H1 (cell line): ENCODE measurements around the gene SEMA3G. TPM values are rescaled to one million over a fixed set of nuclear protein-coding genes. Genes with fewer than 3 reads are reported as not detected.

ENCODE experiments used
- CTCF ChIA-PET: fragments of 300-600 bp; sonication (Branson Sonifier 250); formaldehyde crosslinking; loops from one replicate; lab custom pipeline; 2021; ENCODE audit not compliant: partially characterized antibody; lab: Charles Lee
- POLR2A ChIA-PET: fragments of 300-600 bp; sonication (Branson Sonifier 250); formaldehyde crosslinking; loops from one replicate; lab custom pipeline; 2021; ENCODE audit warnings: inconsistent platforms; ENCODE audit not compliant: partially characterized antibody; lab: Charles Lee
- DNase-seq, 2 experiments: peaks; one replicate each; pipeline versions ENCODE4 v3.0.0 to v3.0.0-alpha.2; 2010 to 2022; ENCODE audit warnings: low spot score in 2 of 2, low read depth in 1 of 2, mixed read lengths in 1 of 2
- FAIRE-seq: peaks from 2 replicates; lab custom pipeline; 2011; peaks lifted over from hg19 to GRCh38; lab: Jason Lieb, UNC
- H2AFZ ChIP-seq: 2 replicates; pipeline ENCODE4 v1.8.1; 2012; ENCODE audit warnings: low read length, inconsistent platforms
- H2AK5ac ChIP-seq: 2 replicates; pipeline ENCODE4 v1.6.1; 2013; ENCODE audit warnings: low read depth, low read length
- H2BK120ac ChIP-seq: replicated peaks from 2 replicates; pipeline ENCODE3; 2013; ENCODE audit warnings: low read depth, low read length, inconsistent platforms
- H2BK12ac ChIP-seq: 2 replicates; pipeline ENCODE4 v1.6.1; 2013; ENCODE audit warnings: low read depth, low read length
- H2BK15ac ChIP-seq: 2 replicates; pipeline ENCODE4 v1.6.1; 2013; ENCODE audit warnings: low read length
- H2BK20ac ChIP-seq: 2 replicates; pipeline ENCODE4 v1.6.1; 2013; ENCODE audit warnings: low read length
- H2BK5ac ChIP-seq: 2 replicates; pipeline ENCODE4 v1.6.1; 2013; ENCODE audit warnings: low read depth, low read length
- H3K14ac ChIP-seq: 2 replicates; pipeline ENCODE4 v1.6.1; 2013; ENCODE audit warnings: inconsistent platforms; ENCODE audit not compliant: insufficient read length
- H3K18ac ChIP-seq: 2 replicates; pipeline ENCODE4 v1.6.1; 2013; ENCODE audit warnings: low read length; ENCODE audit errors: extremely low read depth
- H3K23ac ChIP-seq: 2 replicates; pipeline ENCODE4 v1.6.1; 2013; ENCODE audit warnings: inconsistent platforms; ENCODE audit not compliant: insufficient read length
- H3K23me2 ChIP-seq: 2 replicates; pipeline ENCODE4 v1.6.1; 2013; ENCODE audit warnings: low read depth, low read length
- H3K27ac ChIP-seq: 2 replicates; pipeline ENCODE4 v1.6.1; 2011; ENCODE audit warnings: low read depth, low read length, inconsistent platforms
- H3K27me3 ChIP-seq, 4 experiments: replicated peaks in 1 of 4; 1 replicate in 1 of 4; 2 replicates in 3 of 4; pipeline versions ENCODE4 v1.6.1 to v1.8.1; 2011 to 2013; ENCODE audit warnings: low read length in 3 of 4, mild to moderate bottlenecking in 3 of 4, inconsistent platforms in 2 of 4, mixed read lengths in 2 of 4, moderate library complexity in 1 of 4; ENCODE audit not compliant: control insufficient read depth in 3 of 4, insufficient read depth in 3 of 4; ENCODE audit errors: extremely low read depth in 1 of 4
- H3K36me3 ChIP-seq, 4 experiments: 2 replicates each; pipeline versions ENCODE4 v1.6.1 to v1.8.1; 2011 to 2013; ENCODE audit warnings: mild to moderate bottlenecking in 4 of 4, low read length in 3 of 4, moderate library complexity in 2 of 4, control low read depth in 1 of 4, inconsistent platforms in 1 of 4; ENCODE audit not compliant: insufficient read depth in 4 of 4, control insufficient read depth in 2 of 4
- H3K4ac ChIP-seq: replicated peaks from 2 replicates; pipeline ENCODE3; 2013; ENCODE audit warnings: low read length, low read depth, mixed read lengths, inconsistent platforms; ENCODE audit not compliant: insufficient read length
- H3K4me1 ChIP-seq, 4 experiments: replicated peaks in 1 of 4; 1 replicate in 1 of 4; 2 replicates in 3 of 4; pipeline versions ENCODE4 v1.6.1 to v1.8.1; 2011 to 2013; ENCODE audit warnings: low read length in 3 of 4, inconsistent platforms in 2 of 4, mixed read lengths in 1 of 4; ENCODE audit not compliant: insufficient read depth in 4 of 4, control insufficient read depth in 3 of 4
- H3K4me2 ChIP-seq, 2 experiments: 2 replicates each; pipeline versions ENCODE4 v1.6.1 to v1.8.1; 2011 to 2013; ENCODE audit warnings: low read depth in 2 of 2, low read length in 2 of 2, control low read depth in 1 of 2, inconsistent platforms in 1 of 2, mild to moderate bottlenecking in 1 of 2; ENCODE audit not compliant: insufficient read depth in 1 of 2
- H3K4me3 ChIP-seq, 4 experiments: fragments of 200-600, 300-600 bp in 1 of 4; sonication (generic), shearing (Covaris generic), sonication (Bioruptor Twin) in 1 of 4; 2 replicates each; pipeline versions ENCODE4 v1.5.1 to v1.8.1; 2011 to 2016; ENCODE audit warnings: low read length in 4 of 4, low read depth in 3 of 4, control low read depth in 2 of 4, inconsistent platforms in 2 of 4, mild to moderate bottlenecking in 2 of 4, mixed read lengths in 1 of 4, moderate library complexity in 1 of 4; ENCODE audit not compliant: insufficient read depth in 2 of 4; ENCODE audit errors: extremely low read depth in 1 of 4
- H3K56ac ChIP-seq: replicated peaks from 2 replicates; pipeline ENCODE3; 2013; ENCODE audit warnings: low read depth, mild to moderate bottlenecking, mixed read lengths, low read length, inconsistent platforms; ENCODE audit not compliant: insufficient read length
- H3K79me1 ChIP-seq: 2 replicates; pipeline ENCODE4 v1.6.1; 2013; ENCODE audit warnings: low read depth, low read length, control low read depth
- H3K79me2 ChIP-seq, 2 experiments: 2 replicates each; pipeline versions ENCODE4 v1.6.1 to v1.8.1; 2012 to 2013; ENCODE audit warnings: low read length in 2 of 2, mild to moderate bottlenecking in 2 of 2, inconsistent platforms in 1 of 2; ENCODE audit not compliant: insufficient read depth in 2 of 2, control insufficient read depth in 1 of 2
- H3K9ac ChIP-seq, 4 experiments: replicated peaks in 1 of 4; 1 replicate in 1 of 4; 2 replicates in 3 of 4; pipeline versions ENCODE4 v1.6.1 to v1.8.1; 2011 to 2013; ENCODE audit warnings: low read depth in 3 of 4, low read length in 3 of 4, control low read depth in 2 of 4, mild to moderate bottlenecking in 2 of 4, moderate library complexity in 2 of 4, inconsistent platforms in 1 of 4; ENCODE audit errors: extremely low read depth in 1 of 4
- H3K9me3 ChIP-seq, 2 experiments: 2 replicates each; pipeline versions ENCODE4 v1.6.1 to v1.8.1; 2012 to 2013; ENCODE audit warnings: mild to moderate bottlenecking in 2 of 2, moderate library complexity in 2 of 2, control low read depth in 1 of 2, inconsistent platforms in 1 of 2, low read depth in 1 of 2, low read length in 1 of 2, mixed read lengths in 1 of 2; ENCODE audit not compliant: insufficient read depth in 2 of 2
- H4K20me1 ChIP-seq, 2 experiments: replicated peaks in 1 of 2; 2 replicates each; pipeline versions ENCODE3 to v1.8.1; 2011 to 2013; ENCODE audit warnings: inconsistent platforms in 2 of 2, low read length in 2 of 2, mild to moderate bottlenecking in 1 of 2; ENCODE audit not compliant: insufficient read depth in 2 of 2, control insufficient read depth in 1 of 2
- H4K5ac ChIP-seq: 2 replicates; pipeline ENCODE4 v1.6.1; 2013; ENCODE audit warnings: low read length, low read depth, mixed read lengths, inconsistent platforms; ENCODE audit not compliant: insufficient read length
- H4K8ac ChIP-seq: 2 replicates; pipeline ENCODE4 v1.8.0; 2013; ENCODE audit warnings: mild to moderate bottlenecking, moderate library complexity, low read length, inconsistent platforms; ENCODE audit not compliant: insufficient read depth; ENCODE audit errors: extremely low read depth
- H4K91ac ChIP-seq: replicated peaks from 2 replicates; pipeline ENCODE3; 2013; ENCODE audit warnings: low read length, mixed read lengths, inconsistent platforms; ENCODE audit not compliant: insufficient read length
- BCL11A ChIP-seq, 2 experiments: IDR thresholded peaks; one replicate each; pipeline ENCODE4 v1.6.1; 2011; ENCODE audit warnings: low read depth in 2 of 2, low read length in 2 of 2, mild to moderate bottlenecking in 2 of 2
- EGR1 ChIP-seq: IDR thresholded peaks from 2 replicates; pipeline ENCODE4 v1.6.1; 2011; ENCODE audit warnings: low read depth, low read length, borderline replicate concordance
- JUND ChIP-seq: IDR thresholded peaks from 2 replicates; pipeline ENCODE4 v1.6.1; 2011; ENCODE audit warnings: mild to moderate bottlenecking, improper control_type of control experiment, low read length
- MAFK ChIP-seq: IDR thresholded peaks from 2 replicates; pipeline ENCODE4 v1.6.1; 2012; ENCODE audit warnings: low read depth, mild to moderate bottlenecking, improper control_type of control experiment, low read length
- NANOG ChIP-seq: IDR thresholded peaks from 2 replicates; pipeline ENCODE4 v1.6.1; 2011; ENCODE audit warnings: low read length, low read depth, mild to moderate bottlenecking, inconsistent platforms; ENCODE audit not compliant: insufficient read depth, poor library complexity, severe bottlenecking
- RAD21 ChIP-seq, 2 experiments: IDR thresholded peaks in 1 of 2; conservative IDR thresholded peaks in 1 of 2; 2 replicates each; pipeline ENCODE4 v1.6.1; 2011; ENCODE audit warnings: low read depth in 2 of 2, low read length in 2 of 2, improper control_type of control experiment in 1 of 2, inconsistent platforms in 1 of 2, mild to moderate bottlenecking in 1 of 2, moderate library complexity in 1 of 2
- SRF ChIP-seq: IDR thresholded peaks from 2 replicates; pipeline ENCODE4 v1.6.1; 2011; ENCODE audit warnings: mild to moderate bottlenecking, low read depth, low read length, moderate library complexity
- TEAD4 ChIP-seq: IDR thresholded peaks from 2 replicates; pipeline ENCODE4 v1.6.1; 2012; ENCODE audit warnings: low read depth, low read length, inconsistent platforms, mixed read lengths
- whole genome bisulfite sequencing, 2 experiments: shearing (Covaris generic) in 1 of 2; methylation state at CpG; one replicate each; pipeline versions ENCODE4 v1.1.6 to v1.1.7; 2013 to 2015; ENCODE audit warnings: low lambda C conversion rate in 2 of 2, mixed read lengths in 2 of 2, inconsistent platforms in 1 of 2, low coverage in 1 of 2, missing lambda C conversion rate in 1 of 2; ENCODE audit not compliant: insufficient replicate concordance in 2 of 2, insufficient coverage in 1 of 2, insufficient read length in 1 of 2; ENCODE audit errors: extremely low coverage in 1 of 2, missing lambda C conversion rate in 1 of 2; 5-methylcytosine and 5-hydroxymethylcytosine counted together
- polyA plus RNA-seq, 7 experiments: library from polyadenylated mRNA; depleted of rRNA in 3 of 7; stranded (reverse) in 5 of 7; unstranded in 2 of 7; fragments of >200 nt in 5 of 7; fragments of 200-250 nt in 2 of 7; gene quantifications; 1 replicate in 5 of 7; 2 replicates in 1 of 7; 4 replicates in 1 of 7; pipeline versions ENCODE4 v1.2.1 to v1.2.3, GENCODE V29; 2011 to 2013; ENCODE audit warnings: missing spikeins in 2 of 7, mixed read lengths in 2 of 7
- total RNA-seq: library from RNA; stranded (reverse); fragmentation: NEBNext Ultra II Directional; extraction: Animal tissue kit (Norgen Biotek cat#: 25700); gene quantifications from 2 replicates; pipeline ENCODE4 v1.2.1, GENCODE V29; 2021

The SEMA3G gene
- total and polyA plus RNA-seq, 2 of the 8 experiments (the other 6 are each of a cell fraction or from before 2014, with no cell fraction given), result 0.95 to 1.5 TPM

DNA sequence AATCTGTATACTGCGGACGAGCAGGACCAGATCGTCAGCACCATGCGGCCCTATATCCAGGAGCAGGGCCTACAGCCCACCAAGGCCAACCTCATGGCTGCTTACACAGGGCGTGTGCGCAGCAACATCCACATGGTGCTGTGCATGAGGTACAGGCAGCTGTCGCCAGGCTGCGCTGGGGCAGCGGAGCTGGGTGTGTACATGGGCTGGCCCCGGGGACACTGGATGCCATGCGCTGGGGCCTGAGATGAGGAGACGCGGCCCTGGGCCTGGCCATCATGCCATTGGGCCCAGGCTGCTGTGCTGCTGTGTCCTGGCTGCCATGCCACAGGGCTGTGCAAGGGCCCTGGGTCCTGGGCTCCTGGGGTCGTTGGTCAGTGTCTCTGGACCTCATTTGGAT is 61.5 kb downstream of the SEMA3G start:
- Histone ChIP-seq H2BK20ac (no peak overlapping the region), H4K20me1 (peaks cover 0 to 5% of the 10 kb centered on the region in 2 experiments), H2AK5ac (no peak overlapping the region), H4K8ac (no peak overlapping the region), H3K27ac (no peak overlapping the region), H3K4ac (no peak overlapping the region), H3K9me3 (no peaks in the 10 kb centered on the region), H3K79me1 (no peaks in the 10 kb centered on the region), H3K4me1 (peaks cover 0 to 3% (median under 1%) of the 10 kb centered on the region in 4 experiments; a peak in 4 of 7 replicates), H3K23me2 (no peaks in the 10 kb centered on the region), H3K36me3 (no peaks in the 10 kb centered on the region), H3K27me3 (no peaks in the 10 kb centered on the region), H2AFZ (no peak overlapping the region), H2BK15ac (0 out of 2 replicates have a peak overlapping the region, but pooled peaks have one; percentile 72), H3K56ac (no peak overlapping the region), H4K5ac (no peak overlapping the region), H3K79me2 (no peaks in the 10 kb centered on the region), H3K9ac (no peak overlapping the region), H3K4me2 (no peak overlapping the region), H3K14ac (no peak overlapping the region), H3K4me3 (no peak overlapping the region), H2BK12ac (no peak overlapping the region), H3K23ac (no peak overlapping the region), H3K18ac (no peak overlapping the region), H2BK5ac (no peak overlapping the region), H4K91ac (no peak overlapping the region), H2BK120ac (no peak overlapping the region)
- CTCF ChIA-PET, result interaction anchor here (1.1 to 13.7 kb wide), 16 partner anchors 9 to 162 kb away, joined by 4 to 271 read pairs (median 66); partner anchors contain the start of genes GLYCTK, SEMA3G, TNNC1 and WDR82
- POLR2A ChIA-PET, result interaction anchor here (1.3 to 3.1 kb wide), 3 partner anchors 14 to 105 kb away, joined by 4 to 7 read pairs (median 5); partner anchors contain the start of gene WDR82
- no peak for FAIRE-seq
- TF ChIP-seq MAFK, result no peak
- TF ChIP-seq SRF, result no peak
- TF ChIP-seq EGR1, result no peak
- TF ChIP-seq BCL11A (IDR thresholded peaks at IDR 0.05; ENCODE audit: low read depth in 2 of 2, low read length in 2 of 2), result no peak
- TF ChIP-seq RAD21 (IDR thresholded peaks at IDR 0.05 in 1 of 2, conservative IDR thresholded peaks at IDR 0.05 in 1 of 2; ENCODE audit: low read depth in 2 of 2, low read length in 2 of 2), result no peak
- no peak for TF ChIP-seq TEAD4
- no peak for TF ChIP-seq JUND
- no peak for TF ChIP-seq NANOG
- no peak for DNase-seq
- WGBS, 2 experiments, result 90% methylated on average over 14 of the region's 14 CpGs; no CpG with 5 or more reads in 1 of the 2 experiments
